G401 (cell line): ENCODE measurements around the gene FRK. TPM values are rescaled to one million over a fixed set of nuclear protein-coding genes. Genes with fewer than 3 reads are reported as not detected.
"Not testable (repeated sequence)": the region's sequence is repeated elsewhere in the genome, so short reads cannot be mapped to it uniquely, and the experiment has no call there.

Source experiments
- DNase-seq: peaks from one replicate; pipeline ENCODE4 v3.0.0-alpha.2; 2015; ENCODE audit warnings: low spot score
- in situ Hi-C: cut with HindIII; loops from 2 replicates; pipeline ENCODE4 v1.10.0; 2016; ENCODE audit warnings: low sequenced_read_pairs, mixed read lengths
- total RNA-seq: library from RNA; depleted of rRNA; stranded (reverse); fragments of >200 nt; shearing (Covaris generic); gene quantifications from 2 replicates; pipeline ENCODE4 v1.2.3, GENCODE V29; 2014

Gene FRK
- total RNA-seq, 1 experiment from 2014 or later = 0.14 TPM

- no peak for DNase-seq
- in situ Hi-C loops = no loop called here
Measured at GRCh38 chr6:116078945-116079344, 18.3 kb upstream of the FRK start.

- no peak for DNase-seq
- in situ Hi-C loops = no loop called here
Measured at GRCh38 chr6:116078522-116078921, 17.8 kb upstream of the FRK start.

GRCh38 chr6:116074732-116075390 is 14.2 kb upstream of the FRK start:
- no peak for DNase-seq
- in situ Hi-C loops = no loop called here

GRCh38 chr6:116073765-116074440 is 13.2 kb upstream of the FRK start:
- no peak for DNase-seq
- in situ Hi-C loops = no loop called here

- DNase-seq = no peak
- in situ Hi-C loops = no loop called here
Measured at GRCh38 chr6:116072368-116072767, 11.7 kb upstream of the FRK start.

GRCh38 chr6:116070616-116071389 is 10.1 kb upstream of the FRK start:
- no peak for DNase-seq
- in situ Hi-C loops = no loop called here

- DNase-seq = no peak
- in situ Hi-C loops = no loop called here
Measured at GRCh38 chr6:116070101-116070500, 9.4 kb upstream of the FRK start.

- in situ Hi-C loops = no loop called here
- DNase-seq = no peak
Measured at GRCh38 chr6:116066789-116067188, 6.1 kb upstream of the FRK start.

GRCh38 chr6:116064666-116065065 is 4.0 kb upstream of the FRK start:
- in situ Hi-C loops = no loop called here
- DNase-seq = no peak

GRCh38 chr6:116062496-116062895 is 1.8 kb upstream of the FRK start:
- in situ Hi-C loops = no loop called here
- no peak for DNase-seq

GRCh38 chr6:116059713-116060571 is 749 bp downstream of the FRK start:
- in situ Hi-C loops = no loop called here
- no peak for DNase-seq

- in situ Hi-C loops = no loop called here
- DNase-seq = no peak
Measured at GRCh38 chr6:116057766-116058165, 2.9 kb downstream of the FRK start.

- in situ Hi-C loops = no loop called here
- no peak for DNase-seq
Measured at GRCh38 chr6:116055513-116055912, 5.2 kb downstream of the FRK start.

GRCh38 chr6:116051244-116051643 is 9.4 kb downstream of the FRK start:
- no peak for DNase-seq
- in situ Hi-C loops = no loop called here

- DNase-seq = no peak
- in situ Hi-C loops = no loop called here
Measured at GRCh38 chr6:116050737-116051136, 10.0 kb downstream of the FRK start.

- in situ Hi-C loops = no loop called here
Measured at GRCh38 chr6:116049321-116049720, 11.4 kb downstream of the FRK start.

GRCh38 chr6:116047173-116047933 is 13.3 kb downstream of the FRK start:
- DNase-seq = no peak

More at GRCh38 chr6:116049321-116049720, 11.4 kb downstream of the FRK start:
- no peak for DNase-seq

GRCh38 chr6:116046737-116047136 is 14.0 kb downstream of the FRK start:
- in situ Hi-C loops = no loop called here
- no peak for DNase-seq

More at GRCh38 chr6:116047173-116047933, 13.3 kb downstream of the FRK start:
- in situ Hi-C loops = no loop called here

- in situ Hi-C loops, DNase-seq: not testable (repeated sequence)
Measured at GRCh38 chr6:116046272-116046671, 14.4 kb downstream of the FRK start.
